Activated CD4-positive, alpha-beta T cell treated with anti-CD3 and anti-CD28 coated beads for 48 hours (primary cell): Measurements from ENCODE around the gene MCEE.
A peak's percentile ranks its signal among the peaks of the same experiment; 100 is the strongest.
"Not testable (repeated sequence)": the region's sequence is repeated elsewhere in the genome, so short reads cannot be mapped to it uniquely, and the experiment has no call there.

ENCODE experiments used
- DNase-seq: peaks from one replicate; pipeline ENCODE4 v3.0.0-alpha.2; 2020

The MCEE gene

DNA sequence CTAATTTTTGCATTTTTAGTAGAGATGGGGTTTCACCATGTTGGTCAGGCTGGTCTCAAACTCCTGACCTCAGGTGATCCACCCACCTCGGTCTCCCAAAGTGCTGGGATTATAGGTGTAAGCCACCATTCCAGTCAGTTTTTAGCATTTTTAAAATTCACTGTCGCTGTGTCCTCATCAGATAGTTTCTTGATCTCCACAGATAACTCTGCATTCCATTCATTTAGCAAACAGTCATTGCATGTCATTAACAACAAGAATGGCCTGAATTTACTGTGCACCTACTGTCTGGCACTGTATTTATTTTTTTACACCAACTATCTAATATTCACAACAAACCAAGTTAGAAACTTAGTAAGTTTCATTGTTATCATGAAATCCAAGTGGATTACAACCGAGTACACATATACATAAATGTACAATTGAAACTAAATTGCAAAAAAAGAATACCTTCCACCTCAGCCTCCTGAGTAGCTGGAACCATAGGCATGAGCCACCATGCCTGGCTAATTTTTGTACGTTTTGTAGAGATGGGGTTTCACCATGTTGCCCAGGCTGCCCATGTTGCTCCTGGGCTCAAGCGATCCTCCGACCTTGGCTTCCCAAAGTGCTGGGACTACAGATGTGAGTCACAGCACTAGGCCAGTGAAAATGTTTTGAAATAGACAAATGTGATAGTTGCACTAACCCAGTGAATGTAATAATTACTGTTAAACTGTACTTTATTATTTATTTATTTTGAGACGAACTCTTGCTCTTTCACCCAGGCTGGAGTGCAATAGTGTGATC lies 4.3 kb downstream of the MCEE start:
- no peak for DNase-seq

DNA sequence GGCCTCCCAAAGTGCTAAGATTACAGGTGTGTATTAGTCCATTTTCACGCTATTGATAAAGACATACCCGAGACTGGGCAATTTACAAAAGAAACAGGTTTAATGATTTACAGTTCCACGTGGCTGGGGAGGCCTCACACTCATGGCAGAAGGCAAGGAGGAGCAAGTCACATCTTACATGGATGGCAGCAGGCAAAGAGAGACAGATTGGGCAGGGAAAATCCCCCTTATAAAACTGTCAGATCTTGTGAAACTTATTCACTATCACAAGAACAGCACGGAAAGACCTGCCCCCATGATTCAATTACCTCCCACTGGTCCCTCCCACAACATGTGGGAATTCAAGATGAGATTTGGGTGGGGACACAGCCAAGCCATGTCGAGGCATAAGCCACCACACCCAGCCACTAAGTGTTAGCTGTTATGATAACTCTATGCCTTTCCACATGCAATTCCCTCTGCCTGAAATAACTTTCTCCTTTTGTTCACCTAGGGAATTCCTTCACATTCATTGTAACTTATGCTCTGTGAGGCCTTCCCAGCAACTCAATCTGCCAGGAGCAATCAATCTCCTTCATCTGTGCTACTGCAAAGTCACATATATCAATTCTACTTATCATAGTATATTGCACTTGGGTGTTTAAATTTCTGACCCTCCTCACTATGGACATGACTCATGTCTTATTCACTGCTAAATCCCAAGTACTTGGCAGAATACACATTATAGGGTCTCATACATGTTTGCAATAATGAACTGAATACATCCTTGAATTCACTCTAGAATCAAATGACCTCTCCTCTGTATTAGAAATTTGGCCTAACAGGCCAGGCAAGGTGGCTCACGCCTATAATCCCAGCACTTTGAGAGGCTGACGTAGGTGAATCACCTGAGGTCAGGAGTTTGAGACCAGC lies 7.4 kb downstream of the MCEE start:
- no peak for DNase-seq

DNA sequence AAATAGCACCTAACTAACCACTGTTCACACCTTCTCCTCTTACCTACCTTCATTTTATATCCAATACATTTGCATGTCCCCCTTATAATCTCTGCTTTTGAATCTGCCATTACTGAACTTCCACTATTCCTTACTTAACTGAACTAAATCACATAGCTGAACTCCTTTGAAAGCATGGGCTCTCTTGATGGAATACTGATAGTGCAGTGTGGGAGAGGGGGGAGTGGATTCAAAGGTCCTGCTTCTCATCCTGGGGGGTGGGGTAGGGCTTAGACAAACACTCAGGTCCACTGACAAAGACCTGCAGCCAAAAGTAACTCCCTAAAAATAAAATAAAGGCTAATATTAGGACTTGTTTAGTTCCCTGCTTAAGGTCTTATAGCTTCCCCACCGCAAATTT lies 8.6 kb downstream of the MCEE start:
- DNase-seq = no peak

DNA sequence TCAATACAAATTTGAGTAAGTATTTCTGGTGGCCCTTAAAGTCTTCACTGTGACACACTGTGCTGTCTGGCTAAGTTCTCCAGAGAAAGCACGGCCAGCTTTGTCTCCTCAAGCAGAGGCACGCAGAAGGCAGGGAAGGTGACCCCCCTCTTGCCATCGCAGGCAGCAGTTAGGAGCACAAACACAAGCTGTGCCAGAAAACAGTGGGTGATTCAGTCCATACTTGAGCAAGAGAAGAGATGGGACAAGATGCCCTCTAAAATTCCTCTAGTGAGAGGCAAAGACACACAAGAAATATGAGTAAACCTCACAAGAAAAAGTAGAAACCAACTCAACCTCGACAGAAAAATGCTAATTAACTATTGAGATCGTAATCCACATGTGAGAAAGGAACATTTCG lies 9.8 kb downstream of the MCEE start:
- no peak for DNase-seq

DNA sequence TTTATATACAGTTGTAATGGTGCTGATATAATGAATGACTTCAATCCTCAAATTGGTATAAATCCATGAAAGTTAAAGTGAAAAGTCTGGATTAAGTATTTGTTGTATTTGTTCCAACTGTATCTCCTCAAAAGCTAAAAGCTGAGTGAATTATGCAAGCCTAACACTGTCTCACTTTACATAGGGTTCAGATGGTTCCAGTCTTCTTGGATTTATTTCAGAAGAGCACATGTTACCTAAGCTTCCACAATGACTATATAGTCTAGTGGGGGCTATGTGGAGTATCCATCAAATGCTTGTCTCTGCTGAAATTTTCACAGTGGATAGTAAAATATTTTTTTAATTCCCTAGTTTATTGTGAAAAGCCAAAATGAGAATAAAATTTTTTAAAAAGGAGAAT lies 13.0 kb downstream of the MCEE start:
- no peak for DNase-seq

DNA sequence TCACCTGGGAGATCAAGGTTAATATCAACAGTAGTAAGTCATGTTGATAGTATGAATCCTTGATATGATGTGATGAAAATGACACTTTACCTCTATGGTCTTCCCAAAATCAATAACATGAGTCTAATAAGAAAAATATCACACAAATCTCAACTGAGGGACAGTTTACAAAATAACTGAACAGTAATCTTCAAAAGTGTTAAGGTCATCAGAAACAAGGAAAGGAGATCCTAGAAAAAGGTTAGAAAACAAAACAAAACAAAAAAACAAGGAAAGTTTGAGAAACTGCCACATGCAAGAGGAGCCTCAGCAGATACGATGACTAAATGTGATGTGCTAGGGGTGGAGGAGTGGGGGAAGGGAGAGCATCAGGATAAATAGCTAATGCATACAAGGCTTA lies 16.2 kb downstream of the MCEE start:
- no peak for DNase-seq

DNA sequence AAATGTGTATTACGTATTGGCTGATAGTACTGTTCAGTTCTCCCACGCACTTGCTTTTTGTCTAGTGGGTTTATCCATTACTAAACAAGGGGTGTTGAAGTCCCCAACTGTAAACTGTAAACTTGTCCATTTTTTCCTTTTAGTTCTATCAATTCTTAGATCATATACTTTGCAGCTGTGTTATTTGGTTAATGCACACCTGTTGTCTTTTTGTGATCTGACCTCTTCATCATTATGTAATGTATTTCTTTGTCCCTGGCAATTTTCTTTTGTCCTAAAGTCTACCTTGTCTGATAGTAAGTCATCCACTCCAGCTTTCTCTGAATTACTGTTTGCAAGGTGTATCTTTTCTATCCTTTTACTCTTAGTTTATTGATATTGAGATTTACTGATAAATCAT lies 21.9 kb downstream of the MCEE start:
- no peak for DNase-seq

DNA sequence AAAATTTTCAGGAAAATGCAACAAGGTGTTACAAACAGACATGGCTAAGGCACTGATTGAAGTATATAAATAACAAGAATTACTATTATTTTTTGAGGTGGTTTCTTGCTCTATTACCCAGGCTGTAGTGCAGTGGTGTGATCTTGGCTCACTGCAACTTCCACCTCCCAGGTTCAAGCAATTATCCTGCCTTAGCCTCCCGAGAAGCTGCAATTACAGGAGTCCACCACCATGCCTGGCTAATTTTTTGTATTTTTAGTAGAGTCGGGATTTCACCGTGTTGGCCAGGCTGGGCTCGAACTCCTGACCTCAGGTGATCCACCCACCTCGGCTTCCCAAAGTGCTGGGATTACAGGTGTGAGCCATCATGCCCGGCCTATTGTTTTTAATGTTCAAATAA lies 23.6 kb downstream of the MCEE start:
- not testable (repeated sequence) for DNase-seq

DNA sequence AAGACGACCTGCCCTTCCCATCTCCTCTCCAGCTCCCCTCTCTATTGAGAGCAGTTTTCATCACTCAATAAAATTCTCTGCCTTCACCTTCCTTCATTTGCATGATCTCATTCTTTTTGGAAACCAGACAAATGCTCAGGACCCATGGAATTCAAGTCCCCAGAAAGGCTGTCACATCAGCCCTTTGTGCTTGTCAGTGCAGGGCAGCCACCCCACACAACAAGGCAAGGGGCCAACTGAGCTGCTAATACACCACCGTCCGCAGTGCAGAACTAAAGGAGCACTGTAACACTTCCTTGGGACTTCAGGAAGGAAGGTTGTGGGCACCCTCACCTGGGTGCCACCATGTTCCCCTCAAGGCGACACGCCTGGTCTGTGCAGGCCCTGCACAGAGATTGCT lies 26.2 kb downstream of the MCEE start:
- no peak for DNase-seq

DNA sequence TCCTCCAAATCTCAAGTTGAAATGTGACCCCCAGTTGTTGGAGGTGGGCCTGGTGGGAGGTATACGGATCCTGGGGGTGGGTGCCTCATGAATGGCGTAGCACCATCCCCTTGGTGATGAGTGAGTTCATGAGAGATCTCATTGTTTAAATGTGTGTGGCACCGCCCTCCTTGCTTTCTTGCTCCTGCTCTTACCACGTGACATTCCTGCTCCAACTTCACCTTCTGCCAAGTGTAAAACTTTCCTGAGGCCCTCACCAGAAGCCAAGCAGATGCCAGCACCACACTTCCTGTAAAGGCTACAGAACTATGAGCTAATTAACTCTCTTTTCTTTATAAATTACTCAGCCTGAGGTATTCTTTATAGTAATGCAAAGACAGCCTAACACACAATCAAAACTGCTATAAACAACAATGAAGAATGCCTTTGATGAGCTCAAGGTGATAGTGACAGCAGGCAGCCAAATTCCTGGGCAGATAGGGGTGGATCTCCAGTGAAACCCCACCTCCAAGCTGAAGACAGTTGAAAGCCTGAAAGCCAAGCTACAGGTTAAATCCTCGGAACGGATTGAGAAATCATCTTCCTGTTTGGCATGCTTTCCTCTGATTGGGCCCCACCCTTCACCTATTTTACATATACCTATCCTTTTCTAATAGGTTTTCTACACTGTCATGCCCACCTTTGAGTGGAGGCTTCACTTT lies 26.9 kb downstream of the MCEE start:
- no peak for DNase-seq

DNA sequence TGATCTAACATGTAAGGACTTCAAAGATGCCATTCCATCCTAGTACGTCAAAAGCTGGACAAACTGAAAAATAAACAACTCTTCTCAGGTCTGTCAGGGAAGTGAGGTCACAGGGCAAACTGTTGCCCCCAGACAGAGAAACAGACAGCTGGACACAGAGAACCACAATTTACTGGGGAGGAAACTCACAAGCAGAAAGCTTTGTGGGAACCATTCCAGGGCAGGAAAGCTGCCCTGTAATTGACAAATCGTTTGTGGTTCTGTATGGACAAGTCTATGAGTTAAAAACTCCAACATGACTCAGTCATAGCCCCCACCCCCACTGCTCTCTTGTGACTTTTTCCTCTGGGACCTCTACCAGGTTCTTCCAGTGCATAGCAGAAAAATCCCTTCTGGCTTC lies 28.4 kb downstream of the MCEE start:
- DNase-seq = no peak

DNA sequence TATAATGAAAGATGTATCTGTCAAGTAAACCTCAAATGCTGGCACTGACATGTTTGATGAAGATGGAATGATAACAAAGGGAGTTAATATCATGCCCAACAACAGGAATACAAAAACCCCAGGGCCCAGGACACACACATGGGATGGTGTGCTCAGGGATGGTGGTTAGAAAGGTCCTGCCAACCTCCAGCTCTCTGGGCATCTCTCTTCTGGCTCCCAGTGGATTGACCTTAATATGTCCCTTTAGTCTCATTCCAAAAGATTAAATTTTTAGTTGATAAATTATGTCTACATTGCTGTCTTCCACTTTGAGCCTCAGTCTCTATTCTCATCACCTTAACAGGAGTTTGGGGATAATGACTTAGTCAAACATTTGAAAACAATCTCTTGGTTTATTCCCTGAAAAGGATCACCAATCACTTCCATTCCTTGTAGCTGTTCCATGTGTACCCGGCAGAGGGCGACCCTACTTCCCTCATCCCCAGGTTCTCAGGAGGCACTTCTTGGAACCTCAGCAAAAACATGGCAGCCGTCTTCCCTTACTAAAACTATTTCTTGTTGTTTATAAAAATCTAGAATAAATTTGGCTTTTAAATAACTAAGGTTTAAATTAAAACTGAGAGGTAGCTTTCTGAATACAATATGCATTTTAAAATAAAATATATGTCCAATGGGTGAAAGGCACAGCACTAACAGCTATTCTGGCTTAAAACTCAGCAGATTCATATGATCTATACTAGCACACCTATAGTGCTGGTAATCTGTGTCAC lies 29.6 kb downstream of the MCEE start:
- peak; percentile 66 for DNase-seq

DNA sequence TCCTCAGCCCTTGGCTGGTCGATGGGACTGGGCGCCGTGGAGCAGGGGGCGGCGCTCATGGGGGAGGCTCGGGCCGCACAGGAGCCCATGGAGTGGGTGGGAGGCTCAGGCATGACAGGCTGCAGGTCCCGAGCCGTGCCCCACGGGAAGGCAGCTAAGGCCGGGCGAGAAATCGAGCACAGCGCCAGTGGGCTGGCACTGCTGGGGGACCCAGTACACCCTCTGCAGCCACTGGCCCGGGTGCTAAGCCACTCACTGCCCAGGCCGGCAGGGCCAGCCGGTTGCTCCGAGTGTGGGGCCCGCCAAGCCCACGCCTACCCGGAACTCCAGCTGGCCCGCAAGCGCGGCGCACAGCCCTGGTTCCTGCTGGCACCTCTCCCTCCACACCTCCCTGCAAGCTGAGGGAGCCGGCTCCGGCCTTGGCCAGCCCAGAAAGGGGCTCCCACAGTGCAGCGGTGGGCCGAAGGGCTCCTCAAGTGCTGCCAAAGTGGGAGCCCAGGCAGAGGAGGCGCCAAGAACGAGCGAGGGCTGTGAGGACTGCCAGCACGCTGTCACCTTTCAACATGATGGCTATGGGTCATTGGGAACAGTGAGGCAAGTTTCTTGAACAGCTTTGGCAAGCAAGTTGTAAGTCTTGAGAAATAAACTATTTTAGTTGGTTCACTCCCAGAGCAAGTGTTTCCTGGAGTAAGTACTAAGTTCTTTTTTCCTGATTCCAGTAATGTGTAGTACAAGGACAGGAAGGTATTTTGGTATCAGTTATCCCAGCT lies 37.4 kb downstream of the MCEE start:
- not testable (repeated sequence) for DNase-seq

DNA sequence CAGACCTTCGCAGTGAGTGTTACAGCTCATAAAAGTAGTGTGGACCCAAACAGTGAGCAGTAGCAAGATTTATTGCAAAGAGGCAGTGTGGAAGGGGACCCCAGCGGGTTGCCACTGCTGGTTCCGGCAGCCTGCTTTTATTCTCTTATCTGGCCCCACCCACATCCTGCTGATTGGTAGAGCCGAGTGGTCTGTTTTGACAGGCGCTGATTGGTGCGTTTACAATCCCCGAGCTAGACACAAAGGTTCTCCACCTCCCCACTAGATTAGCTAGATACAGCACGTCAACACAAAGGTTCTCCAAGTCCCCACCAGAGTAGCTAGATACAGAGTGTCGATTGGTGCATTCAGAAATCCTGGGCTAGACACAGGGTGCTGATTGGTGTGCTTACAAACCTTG lies 38.2 kb downstream of the MCEE start:
- DNase-seq = not testable (repeated sequence)

DNA sequence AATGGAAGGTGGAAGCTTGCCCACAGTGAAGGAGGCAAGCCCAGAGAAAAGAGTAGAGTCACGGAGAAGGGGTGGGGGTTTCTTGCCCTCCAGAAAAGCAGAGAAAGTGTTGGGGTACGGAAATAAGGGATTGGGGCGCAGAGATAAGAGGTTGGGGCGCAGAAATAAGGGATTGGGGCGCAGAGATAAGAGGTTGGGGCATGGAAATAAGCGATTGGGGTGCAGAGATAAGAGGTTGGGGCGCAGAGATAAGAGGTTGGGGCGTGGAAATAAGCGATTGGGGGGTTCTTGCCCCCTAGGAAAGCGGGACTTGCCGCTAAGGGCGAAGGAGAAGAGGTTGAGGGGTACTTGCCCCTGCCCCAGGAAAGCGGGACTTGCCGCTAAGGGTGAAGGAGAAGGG lies 40.6 kb downstream of the MCEE start:
- DNase-seq = not testable (repeated sequence)

DNA sequence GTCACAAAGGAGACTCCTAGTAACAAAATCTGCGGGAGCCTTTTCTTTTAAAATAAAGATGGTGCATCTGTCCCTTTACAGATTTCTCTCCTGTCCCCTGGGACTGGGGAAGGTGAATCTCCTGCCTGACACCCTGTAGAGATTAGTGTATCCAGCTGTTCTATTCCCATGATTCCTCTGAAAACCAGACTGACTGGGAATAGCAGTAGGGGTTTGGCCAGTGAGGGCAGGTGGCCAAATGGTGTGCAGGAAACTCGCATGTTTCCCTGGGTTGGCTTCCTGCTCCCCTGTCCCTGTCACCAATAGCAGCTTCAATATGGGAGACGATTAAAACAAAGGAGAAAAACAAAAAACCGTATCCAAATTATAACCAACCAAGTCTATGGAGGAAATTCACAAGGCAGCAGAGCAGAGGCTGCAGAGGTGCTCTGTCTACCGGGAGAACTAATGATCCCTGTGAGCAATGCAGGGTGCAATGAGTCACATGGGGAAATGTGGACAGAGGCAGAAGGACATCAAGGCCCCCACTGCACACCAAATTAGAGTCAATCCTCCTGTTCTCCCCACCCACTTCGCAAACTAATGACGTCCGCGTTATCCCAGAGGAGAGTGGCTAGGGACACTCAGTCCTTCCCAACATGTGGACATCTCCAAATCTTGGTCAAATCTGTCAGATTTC lies 44.6 kb downstream of the MCEE start:
- DNase-seq = not testable (repeated sequence)

DNA sequence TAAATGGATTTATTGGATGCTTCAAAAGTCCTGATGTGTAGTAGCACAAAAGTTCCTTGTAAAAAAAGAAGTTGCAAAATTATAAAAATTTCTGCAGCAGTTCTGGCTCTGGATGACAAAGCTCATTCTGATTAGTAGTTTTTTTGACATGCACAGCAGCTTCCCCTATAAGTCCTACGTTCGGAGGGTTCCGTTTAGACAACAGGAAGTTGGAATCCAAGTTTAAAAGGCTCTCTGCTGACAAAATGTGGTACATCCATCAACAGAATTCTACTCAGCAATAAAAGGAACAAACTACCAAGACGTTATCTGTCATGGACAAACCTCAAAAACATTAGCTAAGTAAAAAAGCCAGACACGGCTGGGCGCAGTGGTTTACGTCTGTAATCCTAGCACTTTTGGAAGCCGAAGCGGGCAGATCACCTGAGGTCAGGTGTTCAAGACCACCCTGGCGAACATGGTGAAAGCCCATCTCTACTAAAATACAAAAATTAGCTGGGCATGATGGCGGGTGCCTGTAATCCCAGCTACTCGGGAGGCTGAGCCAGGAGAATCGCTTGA lies 46.2 kb downstream of the MCEE start:
- not testable (repeated sequence) for DNase-seq

DNA sequence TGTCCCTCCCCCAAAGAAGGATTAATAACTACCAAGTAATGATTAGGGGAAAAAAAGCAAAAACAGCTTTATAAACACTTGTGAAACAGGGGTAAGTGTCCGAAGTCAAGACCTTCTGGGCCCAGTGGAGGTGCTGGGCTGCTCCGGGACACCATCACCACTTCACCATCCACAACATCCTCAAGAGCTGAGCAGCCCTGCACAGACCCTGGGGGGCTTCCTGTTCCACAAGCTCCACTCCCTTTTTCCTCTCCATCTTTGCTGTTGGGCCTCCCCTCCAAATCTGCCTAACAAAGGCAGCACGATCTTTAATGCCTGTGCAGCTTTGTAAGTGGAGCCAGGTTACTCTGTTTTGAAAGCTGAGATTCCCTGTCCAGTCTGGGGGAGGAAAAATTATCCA lies 46.7 kb downstream of the MCEE start:
- DNase-seq = not testable (repeated sequence)

DNA sequence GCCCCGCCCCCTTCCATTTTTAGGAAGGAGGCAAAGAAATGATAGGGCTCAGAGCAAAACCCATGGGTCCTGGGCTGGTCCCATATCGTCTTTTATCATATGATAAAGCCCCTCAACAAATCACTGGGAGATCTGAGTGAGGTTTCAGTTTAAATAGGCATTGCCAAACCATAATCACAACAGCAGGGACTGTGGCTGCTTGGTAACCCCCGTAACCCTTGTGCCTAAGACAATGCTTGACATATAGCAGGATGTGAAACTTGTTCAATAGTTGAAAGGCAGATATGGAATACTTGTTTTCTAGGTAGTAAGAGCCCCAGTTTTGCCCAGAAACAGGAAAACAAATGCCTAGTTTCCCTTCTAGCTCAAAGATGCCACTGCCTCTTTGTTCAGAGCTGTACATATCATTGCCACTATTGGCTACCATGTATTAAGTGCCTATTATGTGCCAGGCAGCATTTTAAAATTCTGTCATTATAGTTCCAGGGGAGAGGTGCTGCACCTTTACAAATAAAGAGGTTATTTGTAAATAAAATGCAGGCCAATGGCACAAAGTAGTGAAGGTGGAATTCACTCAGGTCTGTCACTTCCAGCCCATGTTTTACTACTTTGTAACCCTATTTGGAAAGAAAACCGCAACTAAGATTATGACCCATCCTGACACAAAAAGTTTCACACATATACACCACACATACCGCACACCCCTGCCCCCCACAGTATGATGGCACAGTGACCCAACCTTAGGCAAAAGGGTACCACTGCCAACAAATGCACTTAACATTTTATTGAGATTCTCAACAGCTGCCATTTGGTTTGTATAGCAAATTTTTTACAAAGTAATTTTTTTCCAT lies 47.4 kb downstream of the MCEE start:
- peak; percentile 80 for DNase-seq

DNA sequence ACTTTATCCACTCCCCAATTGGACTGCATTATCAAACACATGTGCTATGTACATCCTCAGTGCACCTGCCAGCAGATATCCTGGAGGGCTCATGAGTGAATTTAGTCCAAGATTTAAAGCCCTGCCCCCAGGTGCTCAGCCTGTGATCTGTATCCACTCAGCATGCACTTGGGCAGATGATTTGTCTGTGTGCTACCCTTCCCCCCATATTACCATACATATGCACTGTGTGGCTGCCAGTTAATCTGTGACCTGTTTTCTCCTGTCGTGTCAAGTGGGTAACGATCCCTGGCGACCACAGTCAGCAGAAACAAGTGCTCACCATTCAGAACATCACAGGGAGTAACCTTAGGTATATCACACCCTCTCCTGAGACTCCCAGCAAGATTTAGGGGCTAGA lies 51.4 kb downstream of the MCEE start:
- no peak for DNase-seq
